ENCODE data around the gene ANKFN1. TPM values are rescaled to one million over a fixed set of nuclear protein-coding genes. Genes with fewer than 3 reads are reported as not detected.

ANKFN1 gene
- total RNA-seq, 4 donors from 2014 or later = 0.40 TPM; not detected in 3

- WGBS = 75% methylated on average over 1 of the region's 1 CpG
- TF ChIP-seq POLR2A (IDR thresholded peaks at IDR 0.05; ENCODE audit: low read depth) (no peak), EP300 (IDR thresholded peaks at IDR 0.05) (no peak), POLR2AphosphoS5 (IDR thresholded peaks at IDR 0.05) (no peak)
- Histone ChIP-seq H3K9me3 (no peaks in the 10 kb centered on the region), H3K27me3 (peaks cover 0 to 3% (median 0%) of the 10 kb centered on the region in 4 donors), H3K4me1 (no peaks in the 10 kb centered on the region), H3K27ac (replicated peaks in 1 of 4) (no peak overlapping the region), H3K36me3 (no peaks in the 10 kb centered on the region), H3K4me3 (no peak overlapping the region)
- intact Hi-C loops (cut with DNase I) = loop anchor here (10.0 kb wide), 1 partner anchor 64 kb away; no protein-coding TSS in a partner anchor
- DNase-seq (ENCODE audit: extremely low spot score) = no peak
Observed at GRCh38 chr17:56298846-56299245, 145.6 kb downstream of the ANKFN1 start.

GRCh38 chr17:56300144-56300543, 146.9 kb downstream of the ANKFN1 start:
- no peak for TF ChIP-seq POLR2AphosphoS5 (IDR thresholded peaks at IDR 0.05)
- no peak for TF ChIP-seq POLR2A (IDR thresholded peaks at IDR 0.05; ENCODE audit: low read depth)
- TF ChIP-seq EP300 (IDR thresholded peaks at IDR 0.05) = no peak
- TF ChIP-seq, protein P1, sequence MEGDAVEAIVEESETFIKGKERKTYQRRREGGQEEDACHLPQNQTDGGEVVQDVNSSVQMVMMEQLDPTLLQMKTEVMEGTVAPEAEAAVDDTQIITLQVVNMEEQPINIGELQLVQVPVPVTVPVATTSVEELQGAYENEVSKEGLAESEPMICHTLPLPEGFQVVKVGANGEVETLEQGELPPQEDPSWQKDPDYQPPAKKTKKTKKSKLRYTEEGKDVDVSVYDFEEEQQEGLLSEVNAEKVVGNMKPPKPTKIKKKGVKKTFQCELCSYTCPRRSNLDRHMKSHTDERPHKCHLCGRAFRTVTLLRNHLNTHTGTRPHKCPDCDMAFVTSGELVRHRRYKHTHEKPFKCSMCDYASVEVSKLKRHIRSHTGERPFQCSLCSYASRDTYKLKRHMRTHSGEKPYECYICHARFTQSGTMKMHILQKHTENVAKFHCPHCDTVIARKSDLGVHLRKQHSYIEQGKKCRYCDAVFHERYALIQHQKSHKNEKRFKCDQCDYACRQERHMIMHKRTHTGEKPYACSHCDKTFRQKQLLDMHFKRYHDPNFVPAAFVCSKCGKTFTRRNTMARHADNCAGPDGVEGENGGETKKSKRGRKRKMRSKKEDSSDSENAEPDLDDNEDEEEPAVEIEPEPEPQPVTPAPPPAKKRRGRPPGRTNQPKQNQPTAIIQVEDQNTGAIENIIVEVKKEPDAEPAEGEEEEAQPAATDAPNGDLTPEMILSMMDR (IDR thresholded peaks at IDR 0.05) = no peak
- Histone ChIP-seq H3K36me3 (no peaks in the 10 kb centered on the region), H3K4me1 (no peaks in the 10 kb centered on the region), H3K9me3 (no peaks in the 10 kb centered on the region), H3K27me3 (peaks cover 0 to 3% (median 0%) of the 10 kb centered on the region in 4 donors), H3K27ac (replicated peaks in 1 of 4) (no peak overlapping the region), H3K4me3 (no peak overlapping the region)
- intact Hi-C loops (cut with DNase I) = no loop called here
- WGBS = 65% methylated on average over 3 of the region's 3 CpGs
- peak; percentile 45 for DNase-seq (ENCODE audit: extremely low spot score)

DNA sequence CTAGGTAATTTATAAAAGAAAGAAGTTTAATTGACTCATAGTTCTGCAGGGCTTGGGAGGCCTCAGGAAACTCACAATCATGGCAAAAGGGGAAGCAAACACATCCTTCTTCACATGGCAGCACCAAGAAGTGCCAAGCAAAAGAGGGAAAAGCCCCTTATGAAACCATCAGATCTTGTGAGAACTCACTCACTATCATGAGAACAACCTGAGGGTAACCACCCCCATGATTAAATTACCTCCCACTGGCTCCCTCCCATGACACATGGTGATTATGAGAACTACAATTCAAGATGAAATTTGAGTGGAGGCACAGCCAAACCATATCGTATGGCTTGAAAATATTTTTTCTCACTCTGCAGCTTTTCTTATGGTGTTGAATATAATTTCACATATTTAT, 151.7 kb downstream of the ANKFN1 start:
- intact Hi-C loops (cut with DNase I) = no loop called here
- Histone ChIP-seq H3K4me3 (no peak overlapping the region), H3K36me3 (no peaks in the 10 kb centered on the region), H3K9me3 (no peaks in the 10 kb centered on the region), H3K27ac (replicated peaks in 1 of 4) (no peak overlapping the region), H3K27me3 (no peaks in the 10 kb centered on the region), H3K4me1 (no peaks in the 10 kb centered on the region)
- 92% methylated on average over 1 of the region's 1 CpG for WGBS
- DNase-seq (ENCODE audit: extremely low spot score) = peak; percentile 14
- no peak for TF ChIP-seq POLR2A (IDR thresholded peaks at IDR 0.05; ENCODE audit: low read depth)
- TF ChIP-seq, protein P1 (IDR thresholded peaks at IDR 0.05) = no peak
- TF ChIP-seq POLR2AphosphoS5 (IDR thresholded peaks at IDR 0.05) = no peak
- no peak for TF ChIP-seq EP300 (IDR thresholded peaks at IDR 0.05)

GRCh38 chr17:56309897-56310296, 156.6 kb downstream of the ANKFN1 start:
- no peak for DNase-seq (ENCODE audit: extremely low spot score)
- intact Hi-C loops (cut with DNase I) = loop anchor here (10.0 kb wide), 1 partner anchor 465 kb away; no protein-coding TSS in a partner anchor
- Histone ChIP-seq H3K4me3 (no peak overlapping the region), H3K36me3 (no peaks in the 10 kb centered on the region), H3K27me3 (no peaks in the 10 kb centered on the region), H3K27ac (replicated peaks in 1 of 4) (no peak overlapping the region), H3K9me3 (no peaks in the 10 kb centered on the region), H3K4me1 (no peaks in the 10 kb centered on the region)
- TF ChIP-seq POLR2AphosphoS5 (IDR thresholded peaks at IDR 0.05) = no peak
- TF ChIP-seq POLR2A (IDR thresholded peaks at IDR 0.05; ENCODE audit: low read depth) = no peak
- TF ChIP-seq, protein P1 (IDR thresholded peaks at IDR 0.05) = no peak
- no peak for TF ChIP-seq EP300 (IDR thresholded peaks at IDR 0.05)
- WGBS = 92% methylated on average over 8 of the region's 8 CpGs

DNA sequence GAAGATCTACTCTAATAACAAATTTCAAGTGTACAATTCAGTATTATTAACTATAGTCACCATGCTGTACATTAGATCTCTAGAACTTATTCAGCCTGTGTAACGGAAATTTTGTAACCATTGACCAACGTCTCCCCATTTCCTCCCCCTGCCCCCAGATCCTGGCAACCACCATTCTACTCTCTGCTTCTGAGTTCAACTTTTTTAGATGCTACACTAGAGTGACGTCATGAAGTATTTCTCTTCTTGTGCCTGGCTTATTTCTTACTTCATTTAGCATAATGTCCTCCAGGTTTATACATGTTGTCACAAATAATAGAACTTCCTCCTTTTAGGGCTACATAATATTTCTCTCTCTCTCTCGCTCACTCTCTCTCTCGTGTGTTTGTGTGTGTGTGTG, 157.5 kb downstream of the ANKFN1 start:
- intact Hi-C loops (cut with DNase I) = loop anchor here (10.0 kb wide), 1 partner anchor 466 kb away; no protein-coding TSS in a partner anchor
- peak; percentile 55 for DNase-seq (ENCODE audit: extremely low spot score)
- TF ChIP-seq POLR2A (IDR thresholded peaks at IDR 0.05; ENCODE audit: low read depth) (no peak), EP300 (IDR thresholded peaks at IDR 0.05) (no peak), POLR2AphosphoS5 (IDR thresholded peaks at IDR 0.05) (no peak)
- TF ChIP-seq, protein P1 (IDR thresholded peaks at IDR 0.05) = no peak

More for the DNA sequence above, 157.5 kb downstream of the ANKFN1 start:
- Histone ChIP-seq H3K27ac (replicated peaks in 1 of 4) (no peak overlapping the region), H3K4me1 (no peaks in the 10 kb centered on the region), H3K4me3 (no peak overlapping the region), H3K36me3 (no peaks in the 10 kb centered on the region), H3K27me3 (no peaks in the 10 kb centered on the region), H3K9me3 (no peaks in the 10 kb centered on the region)
- 55% methylated on average over 5 of the region's 5 CpGs for WGBS
